Measurements from ENCODE around the gene RILP.

RILP gene

DNA sequence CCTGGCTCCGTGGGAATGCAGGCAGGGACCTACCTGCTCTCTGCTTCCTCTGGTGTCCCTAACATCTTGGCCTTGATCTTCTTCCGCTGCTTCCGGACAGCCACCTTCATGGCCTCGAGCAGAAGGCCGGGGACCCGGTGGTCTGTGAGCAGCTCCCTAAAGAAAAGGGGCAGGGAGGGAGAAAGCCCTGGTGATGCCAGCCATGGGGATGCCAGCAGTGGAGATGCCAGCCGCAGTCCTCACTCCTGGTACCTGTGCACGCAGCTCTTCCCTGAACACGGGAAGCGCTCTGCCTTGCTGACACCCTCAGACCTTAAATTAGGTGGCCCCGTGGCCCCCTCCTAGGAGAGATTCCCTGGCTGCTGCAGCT, 1.9 kb downstream of the RILP start:
- DNase-seq, result no peak

DNA sequence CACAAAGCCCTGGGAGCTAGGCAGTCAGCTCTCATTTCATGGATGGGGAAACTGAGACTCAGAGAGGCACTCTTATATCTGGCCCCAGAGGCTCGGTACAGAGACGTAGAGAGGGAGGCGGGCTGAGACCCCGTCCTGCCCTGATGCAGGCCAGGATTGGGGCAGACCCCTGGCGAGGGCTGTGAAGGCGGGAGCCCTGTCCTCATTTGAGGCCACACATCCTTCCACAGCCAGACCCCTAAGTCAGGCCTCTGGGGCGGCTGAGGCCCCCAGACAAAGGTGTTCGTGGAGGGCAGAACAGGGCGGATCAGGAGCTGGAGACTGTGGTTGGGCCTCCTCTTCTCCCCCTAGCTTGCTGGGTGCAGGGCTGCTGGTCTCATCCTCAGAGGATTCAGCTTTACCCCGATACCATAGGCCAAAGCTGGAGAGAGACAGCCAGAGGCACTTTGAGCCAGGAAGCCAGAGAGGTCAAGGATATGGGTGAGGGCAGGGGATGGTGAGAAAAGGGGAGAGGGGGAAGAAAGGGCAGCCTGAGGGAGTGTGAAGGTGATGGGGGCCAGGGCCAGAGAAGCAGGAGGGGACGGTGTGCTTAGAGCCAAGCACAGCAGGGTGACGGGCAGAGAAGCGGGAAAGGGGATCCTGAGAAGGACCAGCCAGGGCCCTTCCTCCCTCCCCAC, 3.3 kb downstream of the RILP start:
- no peak for DNase-seq

DNA sequence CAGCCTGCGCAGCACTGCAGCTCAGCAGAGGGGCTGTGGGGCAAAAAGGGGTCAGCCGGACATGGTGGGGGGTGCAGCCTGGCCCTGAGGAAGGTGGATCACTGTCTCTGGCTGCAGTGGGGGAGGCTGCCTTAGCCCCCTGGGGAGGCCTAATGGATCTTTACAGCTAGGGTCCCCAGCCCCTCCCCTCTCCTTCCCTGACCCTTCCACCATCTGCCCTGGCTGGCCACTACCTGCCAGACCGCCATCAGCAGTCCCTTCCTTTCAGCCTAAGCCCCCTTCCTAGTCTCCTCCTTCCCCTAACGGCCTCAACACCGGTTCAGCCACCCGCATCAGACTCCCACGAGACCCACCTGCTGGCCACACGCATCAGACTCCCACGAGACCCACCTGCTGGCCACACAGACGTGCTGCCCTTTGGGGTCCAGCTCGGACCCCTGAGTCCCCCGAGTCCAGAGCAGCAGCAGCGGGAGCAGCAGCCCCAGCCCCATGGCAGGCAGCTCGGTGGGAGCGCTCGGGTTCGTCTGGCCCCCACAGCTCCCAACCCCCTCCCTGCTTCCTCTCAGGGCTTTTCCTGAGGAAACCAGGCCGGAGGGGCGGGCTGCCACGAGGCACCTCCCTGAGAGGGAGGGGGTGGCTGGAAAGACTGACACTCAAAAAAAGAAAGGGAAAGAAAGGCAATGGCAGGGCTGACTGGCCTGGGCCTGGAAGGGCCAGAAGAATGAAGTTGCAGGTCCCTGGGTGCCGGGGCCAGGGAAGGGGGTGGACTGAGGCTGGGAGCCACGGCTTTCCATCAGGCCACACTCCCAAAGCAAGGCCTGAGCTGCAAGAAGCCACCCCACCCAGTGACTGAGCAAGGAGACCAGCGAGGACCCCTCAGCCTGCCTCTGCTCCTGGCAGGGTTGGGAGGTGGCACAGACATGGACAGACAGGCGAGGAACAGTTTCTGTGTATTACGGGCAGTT, 4.2 kb downstream of the RILP start, which contains the start of gene SCARF1:
Gene SCARF1 (minus strand): TSS at position 526 of the 965 bp plus-strand sequence. CDS start 35 bp downstream, at position 491.
- no peak for DNase-seq

DNA sequence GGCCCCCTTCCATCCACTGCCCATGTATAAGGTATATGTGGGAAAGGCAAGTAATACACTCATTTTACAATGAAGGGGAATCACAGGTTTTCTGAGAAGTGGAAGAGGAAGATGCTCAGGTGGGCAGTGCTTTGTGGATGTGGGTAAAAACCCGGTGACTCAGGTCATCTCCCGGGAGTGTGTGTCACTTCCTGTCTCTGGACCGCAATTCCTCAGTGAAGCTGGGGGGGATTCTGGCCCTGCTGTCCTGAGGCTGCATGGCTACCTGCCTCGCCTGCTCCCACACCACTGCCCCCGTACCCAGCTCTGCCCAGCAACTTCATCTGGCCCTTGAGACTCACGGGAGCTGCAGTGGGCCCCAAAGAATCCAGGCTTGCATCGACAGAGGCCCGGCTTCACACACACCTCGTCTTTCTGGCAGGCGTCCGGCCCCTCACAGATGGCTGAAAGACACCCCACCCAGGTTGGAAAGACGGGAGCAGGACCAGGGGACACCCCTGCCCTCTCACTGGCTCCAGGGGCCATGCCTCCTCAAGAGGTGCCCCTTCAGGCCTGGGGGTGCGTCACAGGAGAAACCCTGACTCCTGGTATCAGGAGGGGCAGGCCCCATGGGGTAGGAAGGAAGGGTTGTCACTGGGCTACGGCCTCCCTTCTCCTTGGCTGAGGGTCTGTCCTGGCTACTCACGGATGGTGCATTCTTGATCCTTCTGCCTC, 5.0 kb downstream of the RILP start:
- peak; percentile 10 for DNase-seq

DNA sequence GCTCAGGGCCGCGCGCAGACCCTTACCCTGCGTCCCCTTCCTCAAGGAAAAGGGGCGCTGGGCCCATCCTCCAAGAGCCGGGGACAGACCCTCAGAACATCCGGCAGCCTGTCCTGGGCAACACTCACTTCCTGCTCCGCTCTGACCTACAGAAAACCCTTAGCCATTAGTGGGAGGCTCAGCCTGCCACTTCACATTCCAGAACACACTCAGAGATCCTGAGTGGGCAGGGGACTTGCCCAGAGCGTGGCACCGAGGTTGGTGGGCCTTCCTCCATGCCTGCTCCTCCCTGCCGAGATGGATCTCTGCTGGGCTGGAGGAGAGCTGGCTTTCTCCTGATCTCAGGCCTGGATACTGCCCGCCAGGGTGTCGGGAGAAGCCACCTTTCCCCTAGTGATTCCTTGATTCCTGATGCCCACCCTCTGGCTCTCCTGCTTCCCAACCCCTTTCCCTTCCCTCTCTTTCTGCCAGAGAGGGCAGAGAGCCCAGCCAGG, 5.6 kb downstream of the RILP start:
- no peak for DNase-seq

DNA sequence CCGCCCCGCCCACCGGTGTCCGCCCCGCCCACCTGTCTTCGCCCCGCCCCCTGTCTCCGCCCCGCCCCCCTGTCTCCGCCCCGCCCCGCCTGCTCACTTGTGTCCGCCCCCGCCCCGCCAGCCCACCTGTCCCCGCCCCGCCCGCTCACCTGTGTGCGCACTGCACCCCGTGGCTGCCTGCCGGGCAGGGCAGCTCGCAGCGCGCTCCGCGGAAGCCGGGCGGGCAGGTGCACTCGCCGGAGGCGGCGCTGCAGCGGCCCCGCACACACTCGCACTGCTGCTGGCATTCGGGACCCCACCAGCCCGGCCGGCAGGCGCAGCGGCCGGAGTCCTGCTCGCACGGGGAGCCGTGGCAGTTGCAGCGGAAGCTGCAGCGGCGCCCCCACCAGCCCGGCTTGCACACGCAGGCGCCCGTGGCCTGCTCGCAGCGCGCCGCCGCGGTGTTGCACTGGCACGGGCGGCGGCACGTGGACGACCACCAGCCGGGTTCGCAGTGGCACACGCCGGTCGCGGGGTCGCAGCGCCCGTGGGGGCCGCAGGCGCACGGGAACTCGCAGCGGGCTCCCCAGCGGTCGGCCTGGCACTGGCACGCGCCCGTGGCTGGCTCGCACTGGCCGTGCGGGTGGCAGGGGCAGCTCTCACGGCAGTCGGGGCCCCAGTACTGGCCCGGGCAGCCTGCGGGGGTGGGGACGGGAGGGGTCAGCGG, 6.2 kb downstream of the RILP start:
- peak; percentile 14 for DNase-seq

DNA sequence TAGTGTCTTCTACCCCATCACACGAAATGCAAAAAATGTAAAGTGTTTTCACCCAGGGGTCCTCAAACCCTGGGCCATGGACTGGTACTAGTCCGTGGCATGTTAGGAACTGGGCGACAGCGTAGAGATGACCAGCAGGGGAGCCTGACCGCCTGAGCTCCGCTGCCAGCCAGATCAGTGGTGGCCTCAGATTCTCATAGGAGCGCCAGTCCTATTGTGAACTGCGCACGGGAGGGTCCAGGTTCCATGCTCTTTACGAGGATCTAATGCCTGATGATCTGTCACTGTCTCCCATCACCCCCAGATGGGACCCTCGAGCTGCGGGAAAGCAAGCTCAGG, 8.6 kb downstream of the RILP start:
- DNase-seq, result no peak

DNA sequence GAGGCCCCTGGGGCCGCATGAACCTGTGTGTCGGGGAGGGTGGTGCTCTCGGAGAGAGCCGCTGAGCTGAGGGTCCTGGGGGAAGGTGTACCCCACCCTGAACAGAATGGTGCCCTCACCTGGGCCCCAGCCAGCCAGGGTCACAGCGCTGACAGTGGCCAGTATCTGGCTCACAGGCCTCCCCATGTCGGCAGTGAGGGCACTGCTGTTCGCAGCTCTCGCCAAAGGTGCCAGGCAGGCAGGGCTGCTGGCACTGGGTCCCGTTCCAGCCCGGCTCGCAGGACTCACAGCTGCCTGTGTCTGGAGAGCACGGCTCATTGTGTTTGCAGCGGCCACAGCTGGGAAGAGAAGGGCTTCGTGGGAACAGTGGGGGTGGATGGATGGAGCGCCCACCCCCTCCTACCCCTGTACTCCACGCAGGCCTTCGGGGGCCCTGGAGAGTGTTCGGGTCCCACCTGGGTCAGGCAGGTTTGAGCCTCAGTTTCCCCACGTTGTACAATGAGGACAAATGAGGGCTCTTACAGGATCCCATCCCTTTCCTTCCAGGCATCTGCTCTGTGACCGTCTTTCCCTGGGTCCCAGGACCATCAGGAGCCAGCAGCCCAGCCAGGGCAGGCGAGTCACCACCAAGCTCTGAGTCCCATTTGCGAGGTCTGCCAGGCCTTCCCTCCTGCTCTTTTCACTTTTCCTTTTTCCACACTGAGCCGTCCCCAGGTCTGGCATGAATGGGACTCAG, 9.2 kb downstream of the RILP start:
- no peak for DNase-seq

DNA sequence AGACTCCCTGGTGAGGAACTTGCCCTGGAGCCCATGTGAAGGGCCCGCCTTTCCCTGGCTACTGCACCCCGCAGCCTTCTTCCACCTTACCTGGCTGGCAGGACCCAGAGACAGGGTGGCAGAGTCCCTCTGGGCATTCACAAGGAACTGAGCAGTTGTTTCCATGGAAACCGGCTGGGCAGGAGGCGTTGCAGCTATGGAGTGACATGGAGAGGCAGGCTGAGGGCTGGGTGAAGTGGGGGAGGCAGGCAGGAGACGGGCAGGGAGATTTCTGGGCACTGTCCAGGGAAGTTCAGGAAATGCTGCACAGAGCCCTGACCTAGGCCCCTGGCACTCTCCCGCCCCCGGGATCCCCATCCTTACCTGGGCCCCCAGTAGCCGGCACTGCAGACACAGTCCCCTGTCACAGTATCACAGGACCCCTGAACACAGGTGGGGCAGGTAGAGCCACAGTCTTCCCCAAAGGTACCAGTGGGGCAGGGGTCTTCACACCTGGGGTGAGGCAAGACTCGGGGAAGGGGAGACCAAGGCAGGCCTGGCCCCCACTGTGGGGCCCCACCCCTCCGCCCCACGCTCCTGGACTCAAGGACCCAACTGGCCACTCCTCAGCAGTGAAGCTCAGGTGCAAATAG, 10.0 kb downstream of the RILP start:
- no peak for DNase-seq

DNA sequence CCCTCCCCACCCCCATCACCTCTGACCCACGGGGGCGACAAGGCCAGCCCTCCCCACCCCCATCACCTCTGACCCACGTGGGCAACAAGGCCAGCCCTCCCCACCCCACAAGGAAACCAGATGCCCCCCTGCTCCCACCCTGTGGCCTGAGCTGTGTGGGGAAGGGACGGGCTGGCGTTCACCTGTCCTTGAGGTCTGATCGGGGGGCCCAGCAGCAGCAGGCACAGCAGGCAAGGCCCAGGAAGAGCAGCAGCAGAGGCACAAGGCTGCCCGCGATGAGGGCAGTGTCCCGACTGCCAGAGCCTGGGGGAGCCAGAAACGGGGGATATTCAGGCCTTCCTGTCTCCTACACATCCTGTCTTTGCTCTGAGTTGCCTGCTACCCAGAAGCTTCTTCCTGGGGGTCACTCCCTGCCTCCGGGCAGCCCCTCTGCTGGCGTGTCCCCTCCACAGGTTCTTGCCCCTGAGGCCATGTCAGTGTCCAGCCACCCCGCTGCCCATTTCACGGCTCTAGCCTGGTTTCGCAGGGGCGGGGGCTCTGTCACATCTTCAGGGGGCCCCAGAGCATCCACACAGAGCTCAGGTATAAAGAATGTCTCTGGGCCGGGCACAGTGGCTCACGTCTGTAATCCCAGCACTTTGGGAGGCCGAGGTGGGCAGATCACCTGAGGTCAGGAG, 10.9 kb downstream of the RILP start:
- no peak for DNase-seq

DNA sequence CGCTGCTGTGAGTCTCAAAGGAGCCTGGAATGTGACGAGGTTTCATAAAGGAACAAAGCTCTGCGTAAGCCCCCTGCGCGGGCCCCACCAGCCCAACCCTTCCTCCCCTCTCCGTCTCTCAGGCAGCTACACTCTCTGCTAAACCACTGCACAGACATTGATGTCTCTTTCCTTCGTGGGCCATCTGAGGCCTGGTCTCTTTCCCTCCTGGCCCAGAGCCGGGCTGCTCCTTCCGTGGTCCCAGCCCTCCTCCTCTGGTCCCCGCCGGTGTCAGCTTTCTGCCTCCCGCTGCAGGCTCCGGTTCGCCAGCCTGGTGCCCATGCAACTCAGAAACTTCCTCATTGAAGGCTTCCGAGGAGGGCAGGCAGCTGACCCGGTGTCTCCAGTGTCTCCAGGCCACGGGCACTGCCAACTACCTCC, 11.5 kb downstream of the RILP start:
- no peak for DNase-seq

DNA sequence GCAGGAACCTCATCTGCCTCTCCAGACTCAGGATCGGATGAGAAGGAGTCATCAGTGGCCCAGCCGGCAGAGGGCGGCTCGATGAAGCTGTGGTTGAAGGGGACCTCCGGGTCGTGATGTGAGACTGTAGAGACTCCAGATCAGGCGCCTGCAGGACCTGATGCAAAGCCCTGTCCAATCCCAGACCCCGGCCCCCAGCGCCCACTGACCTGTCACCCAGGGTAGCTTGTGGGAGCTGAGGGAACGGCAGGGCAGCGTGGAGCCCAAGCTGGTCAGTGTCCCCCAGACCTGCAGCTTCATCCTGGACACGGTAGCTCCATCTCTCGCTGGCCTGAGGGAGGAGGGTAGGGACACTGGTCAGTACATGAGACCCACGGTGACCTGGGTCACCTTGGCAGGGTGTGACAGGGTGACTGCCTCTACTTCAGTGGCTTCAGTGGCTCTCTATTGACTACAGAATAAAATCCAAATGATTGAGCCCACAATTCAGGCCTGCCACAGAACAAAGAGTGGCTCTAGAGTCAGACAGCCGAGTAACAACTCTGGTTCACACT, 12.9 kb downstream of the RILP start:
- DNase-seq, result no peak

DNA sequence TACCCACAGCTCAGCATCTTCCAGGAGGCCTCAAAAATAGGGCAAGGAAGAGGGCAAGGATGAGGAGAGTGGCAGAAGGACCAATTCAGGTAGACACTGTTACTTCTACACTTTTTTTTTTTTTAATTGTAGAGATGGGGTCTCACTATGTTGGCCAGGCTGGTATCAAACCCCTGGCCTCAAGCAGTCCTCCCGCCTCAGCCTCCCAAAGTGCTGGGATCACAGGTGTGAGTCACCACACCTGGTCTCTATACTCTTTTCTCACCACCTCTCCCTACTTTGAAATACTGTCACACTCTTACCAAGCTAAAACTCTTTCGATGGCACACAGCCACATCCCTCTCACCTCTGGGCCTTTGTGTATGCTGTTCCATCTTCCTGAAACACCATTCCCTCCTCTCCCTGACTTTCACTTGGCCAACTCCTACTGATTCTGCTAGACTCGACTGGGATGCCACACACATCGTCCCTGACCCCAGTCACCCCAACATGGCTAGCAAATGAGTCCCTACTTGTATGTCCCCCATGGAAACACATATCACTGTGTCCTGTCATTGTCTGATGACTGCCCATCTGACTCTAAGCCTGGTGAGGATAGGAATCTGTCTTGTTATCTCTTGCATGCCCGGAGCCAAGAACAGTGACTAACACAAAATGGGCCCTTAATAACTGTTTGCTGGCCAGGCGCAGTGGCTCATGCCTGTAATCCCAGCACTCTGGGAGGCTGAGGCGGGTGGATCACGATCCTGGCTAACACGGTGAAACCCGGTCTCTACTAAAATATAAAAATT, 13.8 kb downstream of the RILP start:
- DNase-seq, result no peak

DNA sequence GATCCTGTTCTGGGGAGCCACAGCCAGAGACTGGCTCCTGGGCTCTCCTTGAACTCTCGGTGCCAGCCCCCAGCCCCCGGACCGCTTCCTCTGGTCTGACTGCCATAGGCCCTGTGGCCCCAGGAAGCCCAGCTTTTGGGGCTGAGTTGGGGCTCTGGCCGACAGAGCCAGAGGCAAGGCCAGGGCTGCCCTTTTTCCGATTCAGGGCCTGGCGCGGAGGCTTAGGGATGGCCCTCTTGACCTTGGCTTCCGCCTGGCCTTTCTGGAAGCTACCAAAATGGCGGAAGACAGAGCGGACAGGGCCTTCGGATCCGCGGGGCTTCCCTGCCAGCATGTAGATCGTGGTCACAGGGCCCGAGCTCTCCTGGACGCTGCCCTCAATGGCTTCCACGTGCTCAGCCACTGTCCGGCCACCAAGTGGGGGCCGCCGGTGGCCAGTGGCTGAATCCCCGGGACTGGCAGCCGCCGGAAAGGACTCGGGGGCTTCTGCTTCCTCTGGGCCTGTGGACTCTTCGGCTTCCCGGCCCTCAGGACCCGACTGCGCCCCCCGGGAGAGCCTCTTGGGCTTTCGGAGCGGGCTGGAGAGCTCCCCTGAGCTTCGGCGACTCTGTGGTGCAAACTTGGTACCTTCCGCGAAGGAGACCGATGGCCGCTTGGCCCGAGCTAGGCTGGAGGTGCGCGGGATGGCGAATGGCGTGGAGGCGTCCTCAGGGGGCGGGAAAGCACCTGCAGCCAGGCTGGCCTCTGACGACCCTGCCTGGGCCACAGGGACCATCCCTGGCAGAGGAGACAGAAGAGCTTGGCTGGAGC, 14.6 kb downstream of the RILP start:
- DNase-seq, result no peak

DNA sequence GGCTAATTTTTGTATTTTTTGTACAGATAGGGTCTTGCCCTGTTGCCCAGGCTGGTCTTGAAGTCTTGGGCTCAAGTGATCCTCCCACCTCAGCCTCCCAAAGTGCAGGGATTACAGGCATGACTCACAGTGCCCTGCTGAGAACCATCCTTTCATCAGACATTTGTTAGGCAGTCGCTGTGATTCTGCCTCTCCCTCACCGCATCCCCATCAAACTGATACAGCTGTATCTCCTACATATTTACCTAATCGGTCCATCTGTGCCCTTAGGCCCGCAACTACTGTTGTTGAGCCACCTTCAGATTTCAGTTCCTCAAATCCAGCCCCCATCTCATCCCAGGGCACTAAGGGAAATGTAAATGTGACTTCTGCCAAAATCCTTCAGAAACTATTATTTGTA, 19.0 kb downstream of the RILP start:
- peak; percentile 56 for DNase-seq

DNA sequence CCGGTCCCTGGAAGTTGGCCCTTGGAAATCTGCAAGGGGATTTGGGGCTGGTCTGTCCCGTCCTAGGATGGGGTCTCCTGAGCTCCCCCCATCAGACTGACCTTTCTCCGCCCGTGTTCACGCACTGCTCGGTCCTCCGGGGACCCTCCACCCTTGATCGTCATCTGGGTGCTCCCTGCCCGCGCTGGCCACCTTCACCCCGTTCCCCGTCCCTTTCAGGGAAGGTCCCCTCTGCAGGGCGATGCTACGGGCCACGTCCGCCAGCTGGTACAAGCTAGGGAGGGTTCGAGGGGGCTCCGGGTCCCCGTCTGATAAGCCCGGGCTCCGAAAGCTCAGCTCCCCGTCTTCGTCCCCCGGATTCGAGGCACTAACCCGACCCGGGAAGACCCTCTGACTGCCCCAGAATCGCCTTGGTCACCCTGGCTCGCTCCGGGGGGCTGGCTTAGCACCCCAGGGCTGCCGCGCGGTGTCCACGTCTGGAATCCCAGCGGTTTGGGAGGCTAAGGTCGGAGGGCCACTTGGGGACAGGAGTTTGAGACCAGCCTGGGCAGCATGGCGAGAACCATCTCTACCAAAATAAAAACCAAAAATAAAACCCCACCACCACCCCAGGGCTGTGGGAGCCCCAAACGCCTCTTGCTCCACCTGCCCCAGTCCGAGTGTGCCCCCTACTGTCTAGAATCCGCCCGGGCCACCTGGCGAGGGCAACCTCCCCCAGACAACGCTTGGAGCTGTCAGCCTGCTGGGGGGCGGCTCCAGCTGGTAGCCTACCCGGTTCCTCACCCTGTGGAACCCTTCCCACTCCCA, 20.0 kb downstream of the RILP start:
- DNase-seq, result peak; percentile 44

DNA sequence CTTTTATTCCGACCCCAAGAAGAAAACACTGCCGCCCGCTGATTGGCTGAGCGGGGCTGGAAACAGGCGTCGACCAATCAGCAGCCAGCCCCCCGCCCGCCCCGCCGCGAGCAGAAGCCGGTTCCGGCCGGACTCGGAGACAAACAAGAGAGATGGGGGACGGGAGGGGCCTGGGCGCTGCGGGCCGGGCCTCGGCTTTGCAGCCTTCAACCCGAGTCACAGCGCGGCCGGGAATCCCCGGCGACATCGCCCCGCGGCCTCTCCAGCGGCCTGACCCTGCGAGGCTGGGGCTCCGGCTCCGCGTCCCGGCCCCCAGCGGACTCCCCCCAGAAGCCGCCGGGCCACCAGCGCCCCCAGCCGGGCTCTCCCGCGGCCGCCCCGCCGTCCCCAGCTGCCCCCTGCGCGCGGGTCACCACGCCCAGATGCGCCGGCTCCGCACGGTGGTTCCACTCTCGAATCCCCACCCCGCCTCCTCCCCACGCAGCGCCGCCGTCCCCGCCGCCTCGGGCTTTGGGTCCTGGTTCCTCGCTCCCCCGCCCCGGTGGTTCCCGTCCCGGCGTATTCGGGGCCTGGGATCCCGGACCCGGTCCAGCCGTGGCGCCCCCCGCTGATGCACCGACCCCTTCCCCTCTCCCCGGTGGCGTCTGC, 20.7 kb downstream of the RILP start:
- peak; percentile 78 for DNase-seq
